ENCODE results near the gene SH2D3C. TPM values are rescaled to one million over a fixed set of nuclear protein-coding genes. Genes with fewer than 3 reads are reported as not detected.
A peak's percentile ranks its signal among the peaks of the same experiment; 100 is the strongest.

The SH2D3C gene
- total RNA-seq, 1 experiment from 2014 or later, result not detected

DNA sequence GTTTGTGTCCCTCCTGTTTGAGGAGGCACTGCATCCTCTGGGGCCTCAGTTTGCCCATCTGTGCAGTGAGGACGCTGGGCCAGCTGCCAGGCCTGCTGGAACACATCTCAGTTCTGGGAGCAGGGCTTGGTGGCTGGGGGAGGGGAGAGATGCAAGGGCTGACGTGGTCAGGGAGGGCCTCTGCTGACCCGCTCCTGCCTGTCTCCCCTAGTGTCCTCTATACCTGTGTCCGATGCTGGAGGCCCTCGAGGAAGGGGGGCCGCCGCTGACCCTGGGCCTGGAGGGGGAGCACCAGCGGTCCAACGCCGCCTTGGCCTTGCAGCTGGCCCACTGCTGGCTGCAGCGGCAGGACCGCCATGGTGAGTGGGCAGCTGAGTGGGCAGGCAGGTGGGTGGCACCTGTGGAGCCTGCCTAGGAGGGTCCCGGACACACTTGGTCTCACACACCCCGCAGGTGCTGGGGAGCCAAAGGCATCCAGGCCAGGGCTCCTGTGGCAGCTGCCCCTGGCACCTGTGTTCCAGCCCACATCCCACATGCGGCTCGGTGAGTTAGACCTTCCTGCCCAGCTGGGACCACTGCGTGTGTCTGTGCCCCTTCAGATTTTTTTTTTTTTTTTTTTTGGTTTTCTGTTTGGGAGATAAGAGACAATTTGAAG lies 30.0 kb upstream of the SH2D3C start:
- no peak for DNase-seq (ENCODE audit: low read depth)

DNA sequence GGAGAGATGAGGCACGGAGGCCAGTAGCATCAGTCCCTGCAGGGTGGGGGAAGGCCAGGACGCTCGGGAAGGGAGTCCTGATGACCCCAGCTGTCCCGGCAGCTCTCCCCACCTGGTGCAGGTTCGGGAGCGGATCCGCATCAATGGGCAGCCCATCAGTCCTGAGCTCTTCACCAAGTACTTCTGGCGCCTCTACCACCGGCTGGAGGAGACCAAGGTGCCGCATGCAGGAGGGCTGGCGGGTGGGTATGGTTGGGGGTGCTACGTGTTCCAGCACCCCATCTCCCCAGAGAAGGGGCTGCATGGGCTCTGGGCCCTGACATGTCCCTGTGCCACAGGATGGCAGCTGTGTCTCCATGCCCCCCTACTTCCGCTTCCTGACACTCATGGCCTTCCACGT lies 28.4 kb upstream of the SH2D3C start:
- no peak for DNase-seq (ENCODE audit: low read depth)

DNA sequence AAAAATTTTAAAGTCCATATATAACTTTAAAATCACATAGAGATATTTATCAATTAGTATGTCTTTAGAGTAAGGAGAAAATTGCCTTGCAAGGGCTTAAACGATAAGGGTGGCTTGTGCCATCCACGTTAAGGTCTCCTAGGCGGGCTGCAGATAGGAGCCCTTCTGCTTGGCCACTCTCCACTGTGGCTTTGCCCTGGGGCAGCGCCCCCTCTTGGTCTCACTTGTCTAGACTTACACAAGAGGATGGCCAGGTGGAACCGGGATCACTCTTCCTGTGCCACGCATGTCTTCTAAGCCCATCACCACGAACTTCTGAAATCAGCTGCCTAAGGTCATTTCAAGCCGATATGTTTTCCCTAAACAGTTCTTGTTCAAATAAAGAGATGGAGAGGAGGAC lies 27.2 kb upstream of the SH2D3C start:
- DNase-seq (ENCODE audit: low read depth), result no peak

DNA sequence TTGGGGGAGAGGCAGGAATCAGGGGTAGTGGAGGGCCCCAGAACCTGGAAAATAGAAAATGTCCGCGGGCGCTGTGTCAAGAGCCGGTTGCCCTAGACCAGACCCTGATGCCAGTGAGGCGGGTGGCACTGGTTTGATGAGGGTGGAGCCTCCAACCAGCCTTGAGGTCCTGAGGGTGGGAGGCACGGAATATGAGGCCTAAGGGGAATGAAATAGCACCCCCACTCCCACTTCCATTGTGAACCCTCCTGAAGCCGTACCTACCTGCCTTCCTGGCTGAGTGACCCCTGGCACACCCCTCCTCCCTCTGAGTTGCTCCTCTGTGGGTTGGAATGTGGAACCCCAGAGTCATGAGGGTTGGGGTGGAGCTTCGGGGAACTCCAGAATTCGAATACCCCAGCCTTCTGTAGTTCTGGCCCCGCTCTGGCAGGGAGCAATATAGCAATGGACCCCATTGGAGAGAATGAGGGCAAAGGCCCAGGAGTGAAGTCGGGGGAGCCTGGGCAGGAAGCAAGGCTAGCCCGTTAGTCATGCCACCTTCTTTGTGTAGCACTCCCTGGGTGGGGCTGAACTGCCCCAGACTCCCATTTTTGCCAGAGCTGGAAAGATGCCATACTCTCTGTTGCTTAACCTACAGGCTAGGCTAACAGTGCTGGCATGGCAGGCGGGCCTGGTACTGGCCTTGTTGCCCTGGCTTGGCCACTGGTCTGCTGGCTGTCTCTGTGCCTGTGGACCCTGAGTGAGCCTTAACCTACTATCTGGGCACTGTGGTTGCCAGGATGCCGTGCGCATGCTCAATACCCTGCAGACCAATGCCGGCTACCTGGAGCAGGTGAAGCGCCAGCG lies 25.3 kb upstream of the SH2D3C start:
- DNase-seq (ENCODE audit: low read depth), result peak; percentile 64

DNA sequence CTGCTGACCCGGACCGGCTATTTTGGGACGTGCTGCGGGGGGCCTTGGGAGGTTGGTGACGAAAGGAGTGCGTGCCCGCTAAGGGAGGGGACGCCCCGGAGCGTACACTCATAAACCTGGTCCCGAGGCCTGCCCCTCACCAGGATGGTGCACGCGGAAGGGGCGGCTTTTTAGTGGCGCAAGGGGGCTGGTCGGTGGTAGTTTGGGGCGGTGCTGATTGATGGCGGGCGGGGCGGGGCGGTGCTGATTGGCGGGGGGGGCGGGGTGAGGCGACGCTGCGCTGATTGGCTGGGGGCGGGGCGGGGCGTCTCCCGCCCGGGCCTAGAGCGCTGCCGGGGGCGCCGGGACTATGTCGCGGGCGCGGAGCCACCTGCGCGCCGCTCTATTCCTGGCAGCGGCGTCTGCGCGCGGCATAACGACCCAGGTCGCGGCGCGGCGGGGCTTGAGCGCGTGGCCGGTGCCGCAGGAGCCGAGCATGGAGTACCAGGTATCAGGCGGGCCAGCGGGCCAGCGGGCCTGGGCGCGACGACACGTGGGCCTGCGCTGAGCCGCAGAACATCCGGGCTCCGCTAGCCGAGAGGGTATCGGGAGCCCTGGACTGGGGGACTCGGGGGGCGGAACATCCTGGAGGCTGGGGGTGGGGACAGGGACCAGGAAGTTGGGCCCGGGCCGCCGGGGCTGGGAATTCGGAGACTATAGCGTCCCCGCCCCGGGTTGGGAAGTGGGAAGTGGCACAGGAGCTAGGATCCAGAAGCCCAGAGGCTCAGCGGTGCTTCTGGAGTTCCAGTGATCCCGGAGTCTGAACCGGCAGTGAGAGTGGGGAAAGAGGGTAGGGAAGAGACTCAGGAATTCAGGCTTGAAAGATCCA lies 24.3 kb upstream of the SH2D3C start, which contains the start of gene FPGS:
TSS of gene FPGS (plus strand) at position 307 of the 868 bp plus-strand sequence. CDS start at position 350, 43 bp downstream.
- peak; percentile 81 for DNase-seq (ENCODE audit: low read depth)

DNA sequence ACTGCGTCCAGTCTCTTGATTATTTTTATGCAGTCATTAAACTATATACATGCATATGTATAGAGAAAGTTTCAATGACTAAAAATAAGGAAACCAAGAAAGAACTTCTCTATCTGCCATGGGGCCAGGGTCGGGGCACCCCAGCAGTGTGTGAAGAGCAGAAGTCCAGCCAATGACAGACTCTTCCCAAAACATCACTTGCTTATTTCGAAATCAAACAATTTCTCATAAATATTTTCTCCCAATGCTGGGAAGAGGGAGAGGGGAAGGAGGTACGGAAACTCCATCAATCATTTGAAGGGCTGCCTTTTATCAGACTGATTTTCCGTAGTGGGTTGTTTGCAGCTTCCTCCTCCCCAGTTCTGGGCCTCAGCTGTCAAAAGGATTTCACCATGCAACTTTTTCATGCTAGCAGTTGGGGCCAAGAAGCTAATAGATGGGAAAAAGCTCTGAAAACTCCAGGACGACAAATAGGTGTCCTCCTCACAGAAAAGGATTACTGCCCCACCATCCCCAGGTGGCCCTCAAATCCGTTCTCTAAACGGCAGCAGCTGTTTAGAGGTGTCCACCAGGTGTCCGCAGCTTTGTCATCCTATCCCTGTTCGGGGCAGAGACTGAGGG lies 23.6 kb upstream of the SH2D3C start:
- DNase-seq (ENCODE audit: low read depth), result no peak

- DNase-seq (ENCODE audit: low read depth), result peak; percentile 56
These were observed 18.4 kb upstream of the SH2D3C start for GRCh38 chr9:127796852-127797370.

DNA sequence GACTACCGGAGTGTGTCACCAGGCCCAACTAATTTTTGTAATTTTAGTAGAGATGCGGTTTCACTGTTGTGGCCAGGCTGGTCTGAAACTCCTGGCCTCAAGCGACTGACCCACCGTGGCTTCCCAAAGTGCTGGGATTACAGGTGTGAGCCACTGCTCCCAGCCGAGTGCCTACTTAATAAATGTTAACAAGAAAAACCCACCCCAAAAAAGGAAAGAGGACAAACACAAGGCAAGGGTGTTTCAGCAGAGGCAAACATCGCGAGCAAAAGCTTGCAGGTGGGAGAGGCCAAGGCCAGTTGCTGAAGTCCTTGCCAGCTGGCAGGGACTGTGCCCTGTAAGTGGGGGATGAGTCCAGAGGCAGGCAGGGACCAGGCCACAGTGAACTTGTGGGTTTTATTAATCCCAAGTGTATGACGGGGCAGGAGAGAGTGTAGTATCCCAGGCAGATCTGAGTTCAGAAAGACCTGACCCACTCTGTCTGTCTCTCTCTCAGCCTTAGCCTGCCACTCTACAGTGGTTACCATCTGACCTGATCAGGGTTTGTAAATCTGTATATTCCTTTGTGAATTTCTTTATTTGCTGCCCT lies 17.9 kb upstream of the SH2D3C start:
- peak; percentile 35 for DNase-seq (ENCODE audit: low read depth)

DNA sequence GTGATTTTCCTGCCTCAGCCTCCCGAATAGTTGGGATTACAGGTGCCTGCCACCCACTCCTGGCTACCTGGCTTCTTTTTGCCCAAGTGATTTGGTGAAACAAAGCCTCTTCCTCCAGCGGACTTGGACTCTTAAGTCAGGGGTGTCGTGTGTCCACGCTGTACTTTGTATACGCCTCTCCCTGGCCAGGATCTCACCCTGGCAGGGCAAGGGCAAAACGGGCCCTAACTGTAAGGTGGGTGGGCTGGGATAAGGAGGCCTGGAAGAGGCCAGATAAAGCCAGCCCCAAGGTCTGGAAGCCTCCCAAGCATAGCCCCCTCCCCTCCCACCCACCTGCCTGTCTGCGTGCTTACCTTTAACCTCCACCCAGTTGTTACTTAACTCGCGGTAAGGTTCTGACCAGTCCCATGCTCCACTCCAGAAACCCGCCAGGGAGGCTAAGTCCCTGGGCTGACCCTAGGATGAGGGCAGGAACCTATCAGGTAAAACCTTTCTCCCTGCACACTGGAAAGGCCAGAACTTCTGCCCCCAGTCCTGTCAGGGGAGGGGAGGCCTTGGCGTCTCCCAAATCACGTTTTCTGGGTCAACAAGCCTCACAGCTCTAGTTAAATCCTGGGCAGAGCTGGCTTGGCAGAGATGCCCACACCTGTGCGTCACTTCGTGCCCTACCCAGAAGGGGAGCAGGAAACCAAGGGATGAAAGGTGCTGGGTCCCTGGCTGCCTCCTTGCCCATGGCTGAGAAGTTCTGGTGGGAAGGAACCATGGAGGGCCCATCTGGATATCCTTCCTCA lies 15.7 kb upstream of the SH2D3C start:
- DNase-seq (ENCODE audit: low read depth), result no peak

GRCh38 chr9:127793093-127793708 lies 14.7 kb upstream of the SH2D3C start:
- DNase-seq (ENCODE audit: low read depth), result peak; percentile 38

- no peak for DNase-seq (ENCODE audit: low read depth)
These were observed 14.1 kb upstream of the SH2D3C start for GRCh38 chr9:127792417-127793031.

GRCh38 chr9:127791085-127791484 lies 12.6 kb upstream of the SH2D3C start:
- no peak for DNase-seq (ENCODE audit: low read depth)

DNA sequence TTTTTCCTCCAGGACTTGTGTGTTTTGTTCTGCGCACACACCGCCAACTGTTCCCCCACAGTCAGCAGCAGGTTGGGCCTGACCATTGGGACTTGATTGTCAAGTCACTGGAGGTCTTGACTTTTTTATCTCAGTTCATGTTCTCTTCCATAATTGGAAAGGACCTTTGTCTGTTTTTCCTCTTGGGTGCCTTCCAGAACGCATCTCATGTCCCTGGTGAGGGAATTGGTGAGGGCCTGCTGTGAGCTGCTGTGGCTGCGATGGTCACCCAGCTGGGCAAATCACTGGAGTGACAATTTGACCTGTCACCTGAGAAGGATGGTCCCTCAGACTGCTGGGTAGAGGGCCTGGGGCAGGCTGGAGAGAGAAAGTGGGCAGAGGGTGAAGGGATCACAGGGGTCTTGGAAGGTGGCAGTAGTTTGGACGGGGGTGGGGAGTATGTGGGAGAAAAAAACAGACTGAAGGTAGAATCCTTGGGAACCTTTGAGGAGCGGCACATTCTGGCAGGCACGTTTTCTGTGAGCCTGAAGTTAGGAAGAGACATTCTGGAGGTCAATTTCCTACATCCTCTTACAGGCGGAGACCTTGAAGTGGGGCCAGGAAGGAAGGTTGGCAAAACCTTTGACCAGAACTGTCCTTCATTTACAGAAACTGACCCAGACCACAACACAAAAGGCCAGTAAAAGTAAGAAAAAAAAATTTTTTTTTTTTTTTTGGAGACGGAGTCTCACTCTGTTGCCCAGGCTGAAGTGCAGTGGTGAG lies 11.8 kb upstream of the SH2D3C start:
- no peak for DNase-seq (ENCODE audit: low read depth)

DNA sequence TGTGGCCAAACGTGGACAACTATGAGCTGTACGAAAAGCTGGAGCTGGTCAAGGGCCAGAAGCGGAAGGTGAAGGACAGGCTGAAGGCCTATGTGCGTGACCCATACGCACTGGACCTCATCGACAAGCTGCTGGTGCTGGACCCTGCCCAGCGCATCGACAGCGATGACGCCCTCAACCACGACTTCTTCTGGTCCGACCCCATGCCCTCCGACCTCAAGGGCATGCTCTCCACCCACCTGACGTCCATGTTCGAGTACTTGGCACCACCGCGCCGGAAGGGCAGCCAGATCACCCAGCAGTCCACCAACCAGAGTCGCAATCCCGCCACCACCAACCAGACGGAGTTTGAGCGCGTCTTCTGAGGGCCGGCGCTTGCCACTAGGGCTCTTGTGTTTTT lies 10.7 kb upstream of the SH2D3C start:
- DNase-seq (ENCODE audit: low read depth), result no peak

DNA sequence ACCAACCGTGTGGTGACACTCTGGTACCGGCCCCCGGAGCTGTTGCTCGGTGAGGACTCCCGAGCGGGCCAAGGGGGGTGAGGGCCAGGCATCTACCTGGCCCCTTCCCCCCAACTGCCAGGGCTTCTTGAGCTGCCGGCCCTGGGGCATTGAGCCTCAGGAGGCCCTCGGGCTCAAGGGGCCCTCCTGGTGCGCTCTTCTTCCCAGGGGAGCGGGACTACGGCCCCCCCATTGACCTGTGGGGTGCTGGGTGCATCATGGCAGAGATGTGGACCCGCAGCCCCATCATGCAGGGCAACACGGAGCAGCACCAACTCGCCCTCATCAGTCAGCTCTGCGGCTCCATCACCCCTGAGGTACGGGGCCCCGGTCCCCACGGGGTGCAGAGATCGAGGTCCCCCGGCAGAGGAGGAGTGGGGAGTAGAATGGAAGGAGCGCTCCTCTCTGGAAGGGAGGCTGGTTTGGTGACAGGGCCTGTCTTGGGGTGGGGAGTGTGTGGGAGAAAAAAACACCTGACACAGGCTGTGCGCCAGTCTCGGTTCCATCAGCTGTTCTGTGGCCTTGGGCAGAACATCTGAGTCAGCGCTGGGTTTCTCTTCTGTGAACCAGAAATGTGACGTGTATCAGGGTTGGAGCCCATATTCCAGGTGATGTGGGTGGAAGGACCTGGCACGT lies 10.0 kb upstream of the SH2D3C start:
- no peak for DNase-seq (ENCODE audit: low read depth)

DNA sequence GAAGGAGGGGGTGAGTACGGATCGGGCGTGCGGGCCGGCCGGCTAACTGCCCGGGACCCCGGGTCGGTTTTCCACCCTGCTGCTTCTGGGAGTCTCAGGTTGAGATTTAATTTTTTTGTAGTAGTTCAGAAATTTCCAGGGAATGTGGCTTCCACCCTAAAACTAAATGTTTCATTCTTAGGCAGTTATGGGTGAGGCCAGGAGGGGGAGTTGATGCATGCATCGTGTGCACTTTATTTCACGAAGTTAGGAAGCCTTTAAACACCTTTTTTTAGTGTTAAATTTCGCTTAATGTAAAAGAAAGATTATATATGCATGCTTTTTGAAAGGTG lies 8.3 kb upstream of the SH2D3C start:
- DNase-seq (ENCODE audit: low read depth), result no peak

DNA sequence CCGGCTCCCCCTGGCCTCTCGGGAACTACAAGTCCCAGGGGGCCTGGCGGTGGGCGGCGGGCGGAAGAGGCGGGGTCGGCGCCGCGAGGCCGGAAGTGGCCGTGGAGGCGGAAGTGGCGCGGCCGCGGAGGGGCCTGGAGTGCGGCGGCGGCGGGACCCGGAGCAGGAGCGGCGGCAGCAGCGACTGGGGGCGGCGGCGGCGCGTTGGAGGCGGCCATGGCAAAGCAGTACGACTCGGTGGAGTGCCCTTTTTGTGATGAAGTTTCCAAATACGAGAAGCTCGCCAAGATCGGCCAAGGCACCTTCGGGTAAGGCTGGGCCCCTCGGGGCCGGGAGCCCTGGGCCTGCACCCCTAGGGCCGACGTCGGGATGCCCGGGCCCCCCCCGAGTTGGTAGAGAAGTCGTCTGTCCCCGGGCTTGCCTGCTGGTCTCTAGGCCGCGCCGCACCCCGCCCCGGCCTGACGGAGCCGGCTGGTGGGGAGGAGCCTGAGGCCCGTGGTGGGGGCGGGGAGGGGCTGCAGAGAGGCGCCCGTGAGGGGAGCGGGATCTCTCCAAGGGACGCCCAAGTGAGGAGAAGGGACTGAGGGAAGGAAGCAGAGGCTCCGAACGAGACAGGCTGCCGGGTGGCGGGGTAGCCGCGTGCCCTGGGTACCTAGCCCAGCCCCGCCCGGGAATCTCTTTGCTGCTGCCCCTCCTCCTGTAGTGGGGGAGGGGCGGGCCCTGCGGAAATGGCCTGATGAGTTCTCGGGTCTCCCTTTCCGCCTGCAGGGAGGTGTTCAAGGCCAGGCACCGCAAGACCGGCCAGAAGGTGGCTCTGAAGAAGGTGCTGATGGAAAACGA lies 7.7 kb upstream of the SH2D3C start, which contains the start of gene CDK9:
TSS of gene CDK9 (plus strand) at position 102 of the 840 bp plus-strand sequence. CDS start at position 217, 115 bp downstream.
- DNase-seq (ENCODE audit: low read depth), result peak; percentile 89
